Right lobe of liver (tissue), 4 donors: Measurements from ENCODE around the gene SLC1A2.

Experiments used
- CTCF ChIP-seq, 4 donors: fragments of 200-600 bp in 3 of 4; fragments of 450-650 bp in 1 of 4; IDR thresholded peaks; one replicate each; pipeline versions ENCODE4 v1.5.1 to v1.8.0; 2016 to 2022; ENCODE audit warnings: antibody characterized with exemption in 4 of 4, mild to moderate bottlenecking in 2 of 4
- POLR2A ChIP-seq: fragments of 450-650 bp; IDR thresholded peaks from one replicate; pipeline ENCODE4 v1.6.1; 2017; ENCODE audit warnings: antibody characterized with exemption, mild to moderate bottlenecking
- donor health status: DM: no; HTN: no; CAD: no.
- donor health status: DM: no; HTN: no; CAD: no.
- donor health status: DM: no; HTN: yes; CAD: no.

GRCh38 chr11:35248558-35249323 lies 170.6 kb downstream of the SLC1A2 start:
- no peak for TF ChIP-seq POLR2A
- no peak for TF ChIP-seq CTCF (IDR thresholded peaks at IDR 0.05)
